Naive thymus-derived CD8-positive, alpha-beta T cell (primary cell): ENCODE data around the gene TIMM10B. TPM values are rescaled to one million over a fixed set of nuclear protein-coding genes. Genes with fewer than 3 reads are reported as not detected.
A peak's percentile ranks its signal among the peaks of the same experiment; 100 is the strongest.

Experiments
- ATAC-seq, 2 donors: fragments of 150-1000 bp; cut with Tn5 transposase in 1 of 2; sonication (Bioruptor Pico), chemical (Tn5 transposase) in 1 of 2; 1 replicate in 1 of 2; 2 replicates in 1 of 2; pipeline ENCODE4 v1.10.0; 2021; ENCODE audit warnings: mild to moderate bottlenecking in 2 of 2, moderate library complexity in 2 of 2
- POLR2A ChIA-PET: fragments of 350-600 bp; sonication (Branson Sonifier 250); formaldehyde crosslinking; loops from one replicate; lab custom pipeline; 2021; ENCODE audit warnings: antibody characterized with exemption; lab: Charles Lee
- DNase-seq, 10 donors: peaks; one replicate each; pipeline versions ENCODE4 v3.0.0 to v3.0.0-alpha.2; 2020 to 2022
- H3K27ac Mint-ChIP-seq, 10 donors: one replicate each; pipeline ENCODE4 v1.8.0; 2020 to 2022; ENCODE audit warnings: mild to moderate bottlenecking in 10 of 10, mixed read lengths in 10 of 10, moderate library complexity in 4 of 10, inconsistent platforms in 1 of 10
- H3K27me3 Mint-ChIP-seq, 5 donors: one replicate each; pipeline ENCODE4 v1.8.0; 2021 to 2022; ENCODE audit warnings: mixed read lengths in 5 of 5
- H3K36me3 Mint-ChIP-seq, 3 donors: one replicate each; pipeline ENCODE4 v1.8.0; 2020 to 2022; ENCODE audit warnings: mixed read lengths in 3 of 3, mild to moderate bottlenecking in 2 of 3, inconsistent platforms in 1 of 3
- H3K4me1 Mint-ChIP-seq, 4 donors: one replicate each; pipeline ENCODE4 v1.8.0; 2021 to 2022; ENCODE audit warnings: mixed read lengths in 4 of 4
- H3K4me3 Mint-ChIP-seq, 10 donors: one replicate each; pipeline ENCODE4 v1.8.0; 2020 to 2022; ENCODE audit warnings: mild to moderate bottlenecking in 10 of 10, mixed read lengths in 10 of 10, moderate library complexity in 6 of 10, inconsistent platforms in 1 of 10
- H3K9me3 Mint-ChIP-seq, 9 donors: one replicate each; pipeline ENCODE4 v1.8.0; 2020 to 2022; ENCODE audit warnings: mixed read lengths in 9 of 9, mild to moderate bottlenecking in 3 of 9, inconsistent platforms in 1 of 9, moderate library complexity in 1 of 9
- polyA plus RNA-seq, 3 donors: library from polyadenylated mRNA; unstranded; fragments of 300-500 nt; fragmentation: Illumina TruSeq; gene quantifications; one replicate each; pipeline ENCODE4 v1.2.3, GENCODE V29; 2021
- total RNA-seq, 8 experiments: library from RNA in 2 of 8; stranded (reverse) in 2 of 8; gene quantifications; one replicate each; pipeline ENCODE4 v1.2.3 and lab custom pipeline; 2021 to 2026

TIMM10B gene
- total and polyA plus RNA-seq, 5 experiments from 2014 or later = 30.5 to 71.5 (median 42.7) TPM

- no peaks in the 10 kb centered on the region for H3K27me3 Mint-ChIP-seq
- ATAC-seq = no peak
- peak overlapping the region in 2 of 10 donors; percentile 13 to 65 for H3K27ac Mint-ChIP-seq
- H3K4me3 Mint-ChIP-seq = no peak overlapping the region
- POLR2A ChIA-PET = interaction anchor here (0.7 kb wide), 1 partner anchor 154 kb away, joined by 3 read pairs; the partner anchor contains the start of gene MRPL17
- peaks cover 2 to 19% (median 5%) of the 10 kb centered on the region in 3 donors for H3K36me3 Mint-ChIP-seq
- DNase-seq = no peak
- peaks cover 11 to 24% (median 19%) of the 10 kb centered on the region in 4 donors for H3K4me1 Mint-ChIP-seq
- no peaks in the 10 kb centered on the region for H3K9me3 Mint-ChIP-seq
Observed at GRCh38 chr11:6529266-6529665, 48.0 kb downstream of the TIMM10B start.

- Mint-ChIP-seq H3K27ac (peak overlapping the region in 1 of 10 donors; percentile 35), H3K36me3 (peaks cover 0 to 22% (median 4%) of the 10 kb centered on the region in 3 donors), H3K9me3 (no peaks in the 10 kb centered on the region), H3K27me3 (no peaks in the 10 kb centered on the region), H3K4me3 (no peak overlapping the region), H3K4me1 (peaks cover 10 to 13% (median 12%) of the 10 kb centered on the region in 4 donors)
- ATAC-seq (no peak), DNase-seq (no peak)
- POLR2A ChIA-PET = interaction anchor here (1.2 to 1.3 kb wide), 4 partner anchors 73 to 226 kb away, joined by 3 to 9 read pairs (median 7); partner anchors contain the start of genes ILK, MRPL17 and TAF10
Observed at GRCh38 chr11:6530848-6531247, 49.5 kb downstream of the TIMM10B start.

GRCh38 chr11:6531267-6531752, 50.0 kb downstream of the TIMM10B start:
- Mint-ChIP-seq H3K9me3 (no peaks in the 10 kb centered on the region), H3K27me3 (no peaks in the 10 kb centered on the region), H3K4me1 (peaks cover 7 to 10% (median 8%) of the 10 kb centered on the region in 4 donors), H3K27ac (no peak overlapping the region), H3K36me3 (peaks cover 0 to 22% (median 2%) of the 10 kb centered on the region in 3 donors), H3K4me3 (no peak overlapping the region)
- ATAC-seq = peak; percentile 42 to 57
- POLR2A ChIA-PET = interaction anchor here (1.2 to 1.3 kb wide), 4 partner anchors 73 to 226 kb away, joined by 3 to 9 read pairs (median 7); partner anchors contain the start of genes ILK, MRPL17 and TAF10
- peak in 5 of 10 donors; percentile 10 to 49 (median 44) for DNase-seq

Other genes with a start within 250 kb of the TIMM10B start
- gene FHIP1B, start 246.9 kb upstream of the TIMM10B start, total RNA-seq = 10 to 100 TPM; 46.7 to 48.5 TPM
- 10 to 100 TPM in 2 of 3 donors, 1 to 10 TPM in 1; 9.3 to 14.9 (median 11.4) TPM for gene FHIP1B, start 246.9 kb upstream of the TIMM10B start, polyA plus RNA-seq
- gene CNGA4, start 242.4 kb upstream of the TIMM10B start, total RNA-seq = 1 to 10 TPM in 1 of 2 experiments, under 1 TPM in 1; 0.70 to 1.2 TPM
- under 1 TPM in 2 of 3 donors, not detected in 1; 0.13 to 0.33 TPM for gene CNGA4, start 242.4 kb upstream of the TIMM10B start, polyA plus RNA-seq
- gene CCKBR, start 221.7 kb upstream of the TIMM10B start, total RNA-seq = not detected
- gene CCKBR, start 221.7 kb upstream of the TIMM10B start, polyA plus RNA-seq = not detected
- gene CAVIN3, start 161.0 kb upstream of the TIMM10B start, total RNA-seq = not detected
- not detected for gene CAVIN3, start 161.0 kb upstream of the TIMM10B start, polyA plus RNA-seq
- gene SMPD1, start 91.0 kb upstream of the TIMM10B start, total RNA-seq = 10 to 100 TPM; 54.8 to 62.0 TPM
- gene SMPD1, start 91.0 kb upstream of the TIMM10B start, polyA plus RNA-seq = 10 to 100 TPM; 22.4 to 32.6 (median 31.7) TPM
- 100 to 1,000 TPM; 135 to 141 TPM for gene APBB1, start 62.4 kb upstream of the TIMM10B start, total RNA-seq
- 100 to 1,000 TPM; 115 to 196 (median 146) TPM for gene APBB1, start 62.4 kb upstream of the TIMM10B start, polyA plus RNA-seq
- 1 to 10 TPM; 1.6 to 1.7 TPM for gene HPX, start 40.5 kb upstream of the TIMM10B start, total RNA-seq
- gene HPX, start 40.5 kb upstream of the TIMM10B start, polyA plus RNA-seq = not detected
- 10 to 100 TPM; 20.7 to 25.9 TPM for gene TRIM3, start 7.6 kb upstream of the TIMM10B start, total RNA-seq
- 1 to 10 TPM; 1.2 to 2.4 (median 1.8) TPM for gene TRIM3, start 7.6 kb upstream of the TIMM10B start, polyA plus RNA-seq
- gene ARFIP2, start 170 bp upstream of the TIMM10B start, total RNA-seq = 10 to 100 TPM; 54.6 to 56.1 TPM
- 10 to 100 TPM; 31.1 to 43.8 (median 38.3) TPM for gene ARFIP2, start 170 bp upstream of the TIMM10B start, polyA plus RNA-seq
- gene DNHD1, start 15.8 kb downstream of the TIMM10B start, total RNA-seq = 10 to 100 TPM; 62.4 to 62.8 TPM
- 1 to 10 TPM; 1.0 to 1.9 (median 1.1) TPM for gene DNHD1, start 15.8 kb downstream of the TIMM10B start, polyA plus RNA-seq
- 10 to 100 TPM; 35.3 to 35.7 TPM for gene RRP8, start 122.1 kb downstream of the TIMM10B start, total RNA-seq
- 10 to 100 TPM; 17.8 to 25.9 (median 20.9) TPM for gene RRP8, start 122.1 kb downstream of the TIMM10B start, polyA plus RNA-seq
- gene ILK, start 122.3 kb downstream of the TIMM10B start, total RNA-seq = 10 to 100 TPM; 88.5 to 93.5 TPM
- 10 to 100 TPM; 63.7 to 72.5 (median 68.5) TPM for gene ILK, start 122.3 kb downstream of the TIMM10B start, polyA plus RNA-seq
- 100 to 1,000 TPM; 107 to 116 TPM for gene TAF10, start 130.7 kb downstream of the TIMM10B start, total RNA-seq
- gene TAF10, start 130.7 kb downstream of the TIMM10B start, polyA plus RNA-seq = 100 to 1,000 TPM; 247 to 332 (median 249) TPM
- gene TPP1, start 137.9 kb downstream of the TIMM10B start, total RNA-seq = 100 to 1,000 TPM; 130 TPM
- 100 to 1,000 TPM in 1 of 3 donors, 10 to 100 TPM in 2; 84.8 to 107 (median 85.1) TPM for gene TPP1, start 137.9 kb downstream of the TIMM10B start, polyA plus RNA-seq
- gene DCHS1, start 174.3 kb downstream of the TIMM10B start, total RNA-seq = 10 to 100 TPM; 14.4 to 14.9 TPM
- 1 to 10 TPM; 2.2 to 6.1 (median 2.9) TPM for gene DCHS1, start 174.3 kb downstream of the TIMM10B start, polyA plus RNA-seq
- 10 to 100 TPM; 27.5 to 30.1 TPM for gene MRPL17, start 201.8 kb downstream of the TIMM10B start, total RNA-seq
- 10 to 100 TPM; 16.2 to 23.6 (median 16.5) TPM for gene MRPL17, start 201.8 kb downstream of the TIMM10B start, polyA plus RNA-seq